HepG2 (cell line): ENCODE measurements around the gene SYS1. TPM values are rescaled to one million over a fixed set of nuclear protein-coding genes. Genes with fewer than 3 reads are reported as not detected.

ENCODE experiments used
- ATAC-seq: fragments of 200-7000 bp; cut with Tn5 transposase; 3 replicates; pipeline ENCODE4 v1.9.1; 2020; ENCODE audit warnings: mild to moderate bottlenecking, moderate library complexity
- BruUV-seq: library from RNA; stranded (reverse); fragments of 400-500 nt; replicated peaks from 2 replicates; lab custom pipeline; 2021; lab: Mats Ljungman, UMichigan
- CTCF ChIA-PET: fragments of 300-600 bp; formaldehyde crosslinking; extraction: SDS; loops from one replicate; lab custom pipeline; 2021; ENCODE audit warnings: low total read pairs, inconsistent platforms, low intra/inter-chr PET ratio; lab: Yijun Ruan, JAX
- POLR2A ChIA-PET: fragments of 350-600 bp; sonication (Branson Sonifier 250); formaldehyde crosslinking; loops from one replicate; lab custom pipeline; 2020; ENCODE audit warnings: antibody characterized with exemption, inconsistent platforms; lab: Yijun Ruan, JAX
- DNase-seq: peaks from one replicate; pipeline ENCODE4 v3.0.0-alpha.2; 2015; ENCODE audit warnings: low spot score
- FAIRE-seq: peaks from 3 replicates; lab custom pipeline; 2011; peaks lifted over from hg19 to GRCh38; lab: Jason Lieb, UNC
- H2AFZ ChIP-seq: one replicate; pipeline ENCODE4 v1.6.1; 2011; ENCODE audit warnings: low read length, inconsistent platforms
- H3K27ac ChIP-seq: fragments of 300-600 bp; 3 replicates; pipeline ENCODE4 v1.8.0; 2011; ENCODE audit warnings: mixed run types, mild to moderate bottlenecking, mixed read lengths, low read length, inconsistent platforms; ENCODE audit not compliant: insufficient read depth; ENCODE audit errors: extremely low read length
- H3K27me3 ChIP-seq, 2 experiments: fragments of 200-600 bp in 1 of 2; 2 replicates in 1 of 2; 3 replicates in 1 of 2; pipeline versions ENCODE4 v1.6.0 to v1.8.0; 2011; ENCODE audit warnings: low read length in 2 of 2, mild to moderate bottlenecking in 2 of 2, moderate library complexity in 2 of 2, inconsistent platforms in 1 of 2; ENCODE audit not compliant: insufficient read depth in 2 of 2, control insufficient read depth in 1 of 2
- H3K36me3 ChIP-seq, 2 experiments: fragments of 200-600 bp in 1 of 2; replicated peaks in 1 of 2; 2 replicates in 1 of 2; 3 replicates in 1 of 2; pipeline versions ENCODE4 v1.5.1 to v1.8.0; 2011; ENCODE audit warnings: low read length in 2 of 2, inconsistent platforms in 1 of 2; ENCODE audit not compliant: insufficient read depth in 2 of 2, control insufficient read depth in 1 of 2
- H3K4me1 ChIP-seq: 2 replicates; pipeline ENCODE4 v1.5.1; 2012; ENCODE audit warnings: low read length, inconsistent platforms; ENCODE audit not compliant: insufficient read depth
- H3K4me2 ChIP-seq: 2 replicates; pipeline ENCODE4 v1.6.0; 2011; ENCODE audit warnings: low read depth, low read length, inconsistent platforms
- H3K4me3 ChIP-seq, 3 experiments: fragments of 200-600 bp in 1 of 3; sonication (generic), shearing (Covaris generic) in 1 of 3; replicated peaks in 1 of 3; 2 replicates each; pipeline ENCODE4 v1.5.1; 2011 to 2016; ENCODE audit warnings: low read length in 3 of 3, inconsistent platforms in 2 of 3, low read depth in 2 of 3, mild to moderate bottlenecking in 2 of 3, control low read depth in 1 of 3, mixed read lengths in 1 of 3; ENCODE audit not compliant: insufficient read depth in 1 of 3
- H3K79me2 ChIP-seq: one replicate; pipeline ENCODE4 v1.6.1; 2011; ENCODE audit warnings: low read length, inconsistent platforms; ENCODE audit not compliant: insufficient read depth
- H3K9ac ChIP-seq: 2 replicates; pipeline ENCODE4 v1.6.0; 2011; ENCODE audit warnings: mild to moderate bottlenecking, low read depth, low read length, inconsistent platforms; ENCODE audit not compliant: insufficient read depth
- H3K9me3 ChIP-seq: 2 replicates; pipeline ENCODE4 v1.5.1; 2012; ENCODE audit warnings: mild to moderate bottlenecking, low read length
- H4K20me1 ChIP-seq: 2 replicates; pipeline ENCODE4 v1.6.0; 2011; ENCODE audit warnings: inconsistent platforms, mild to moderate bottlenecking, low read length, moderate library complexity; ENCODE audit not compliant: insufficient read depth
- ATF7 ChIP-seq, 2 experiments: fragments of 450-650 bp in 1 of 2; sonication (generic) in 1 of 2; formaldehyde crosslinking in 1 of 2; IDR thresholded peaks; 2 replicates each; pipeline versions ENCODE4 v1.4.0 to v1.6.1; 2016 to 2020; ENCODE audit warnings: antibody characterized with exemption in 1 of 2, mild to moderate bottlenecking in 1 of 2, missing genetic modification reagents in 1 of 2
- DZIP1 ChIP-seq: sonication (generic); formaldehyde crosslinking; IDR thresholded peaks from 2 replicates; pipeline ENCODE4 v1.5.0; 2020; ENCODE audit warnings: mild to moderate bottlenecking, missing genetic modification reagents
- GATAD1 ChIP-seq: IDR thresholded peaks from 2 replicates; pipeline ENCODE4 v1.6.1; 2016; ENCODE audit warnings: missing genetic modification reagents, missing compliant biosample characterization
- IRF1 ChIP-seq: sonication (generic); formaldehyde crosslinking; IDR thresholded peaks from 2 replicates; pipeline ENCODE4 v1.4.0; 2020; ENCODE audit warnings: low read depth, mild to moderate bottlenecking, missing genetic modification reagents
- KLF11 ChIP-seq: IDR thresholded peaks from 2 replicates; pipeline ENCODE4 v1.6.1; 2016; ENCODE audit warnings: missing compliant biosample characterization
- KLF15 ChIP-seq: sonication (generic); formaldehyde crosslinking; IDR thresholded peaks from 2 replicates; pipeline ENCODE4 v1.8.1; 2023; ENCODE audit warnings: borderline replicate concordance, mild to moderate bottlenecking, inconsistent platforms, missing genetic modification reagents, mixed read lengths
- PAWR ChIP-seq: sonication (generic); formaldehyde crosslinking; IDR thresholded peaks from 2 replicates; pipeline ENCODE4 v1.4.0; 2020; ENCODE audit warnings: missing genetic modification reagents, mild to moderate bottlenecking, borderline replicate concordance
- SP5 ChIP-seq: IDR thresholded peaks from 2 replicates; pipeline ENCODE4 v1.6.1; 2016; ENCODE audit warnings: low read depth, borderline replicate concordance
- ZNF251 ChIP-seq: sonication (generic); formaldehyde crosslinking; IDR thresholded peaks from 2 replicates; pipeline ENCODE4 v1.9.0; 2021; ENCODE audit warnings: mild to moderate bottlenecking, missing genetic modification reagents
- ZNF292 ChIP-seq: sonication (generic); formaldehyde crosslinking; IDR thresholded peaks from 2 replicates; pipeline ENCODE4 v1.8.1; 2022; ENCODE audit warnings: mild to moderate bottlenecking, low read depth, missing genetic modification reagents, borderline replicate concordance
- ZNF724P ChIP-seq: sonication (generic); formaldehyde crosslinking; IDR thresholded peaks from 2 replicates; pipeline ENCODE4 v1.8.0; 2022; ENCODE audit warnings: missing genetic modification reagents, borderline replicate concordance
- WGBS: methylation state at CpG from one replicate; pipeline ENCODE4 v1.1.6; 2017; ENCODE audit warnings: low lambda C conversion rate; 5-methylcytosine and 5-hydroxymethylcytosine counted together
- in situ Hi-C: cut with HindIII; loops from 2 replicates; pipeline ENCODE4 v1.10.0; 2017; ENCODE audit warnings: low pct_unique_long_range_greater_than_20kb; ENCODE audit not compliant: extremely low pct_ligation_motif_present
- intact Hi-C: fragments of 100-400 bp; cut with micrococcal nuclease; formaldehyde crosslinking; loops from one replicate; pipeline ENCODE4 v1.10.0; 2022; ENCODE audit not compliant: unreplicated experiment
- polyA plus RNA-seq, 8 experiments: library from polyadenylated mRNA; depleted of rRNA in 3 of 8; stranded (reverse) in 7 of 8; unstranded in 1 of 8; fragments of >200 nt; fragmentation: Illumina TruSeq in 4 of 8; extraction: Trizol in 4 of 8; gene quantifications; 2 replicates each; pipeline versions ENCODE4 v1.2.1 to v1.2.3, GENCODE V29; 2011 to 2016; ENCODE audit warnings: low read depth in 4 of 8, missing spikeins in 1 of 8, mixed read lengths in 1 of 8; ENCODE audit not compliant: insufficient read depth in 1 of 8
- total RNA-seq, 5 experiments: library from RNA; depleted of rRNA; stranded (reverse); fragments of >200 nt; fragmentation: Illumina TruSeq; extraction: Trizol; gene quantifications; 2 replicates each; pipeline ENCODE4 v1.2.3, GENCODE V29; 2016; ENCODE audit warnings: low read depth in 1 of 5
- TF ChIP-seq, protein P1 (sequence below): sonication (generic); formaldehyde crosslinking; IDR thresholded peaks from 2 replicates; pipeline ENCODE4; 2020; ENCODE audit warnings: missing genetic modification reagents, mild to moderate bottlenecking, borderline replicate concordance

SYS1 gene
- total and polyA plus RNA-seq, 2 of the 13 experiments (the other 11 are each of a cell fraction or from before 2014, with no cell fraction given), result 38.3 to 65.6 TPM

- TF ChIP-seq, protein P1, sequence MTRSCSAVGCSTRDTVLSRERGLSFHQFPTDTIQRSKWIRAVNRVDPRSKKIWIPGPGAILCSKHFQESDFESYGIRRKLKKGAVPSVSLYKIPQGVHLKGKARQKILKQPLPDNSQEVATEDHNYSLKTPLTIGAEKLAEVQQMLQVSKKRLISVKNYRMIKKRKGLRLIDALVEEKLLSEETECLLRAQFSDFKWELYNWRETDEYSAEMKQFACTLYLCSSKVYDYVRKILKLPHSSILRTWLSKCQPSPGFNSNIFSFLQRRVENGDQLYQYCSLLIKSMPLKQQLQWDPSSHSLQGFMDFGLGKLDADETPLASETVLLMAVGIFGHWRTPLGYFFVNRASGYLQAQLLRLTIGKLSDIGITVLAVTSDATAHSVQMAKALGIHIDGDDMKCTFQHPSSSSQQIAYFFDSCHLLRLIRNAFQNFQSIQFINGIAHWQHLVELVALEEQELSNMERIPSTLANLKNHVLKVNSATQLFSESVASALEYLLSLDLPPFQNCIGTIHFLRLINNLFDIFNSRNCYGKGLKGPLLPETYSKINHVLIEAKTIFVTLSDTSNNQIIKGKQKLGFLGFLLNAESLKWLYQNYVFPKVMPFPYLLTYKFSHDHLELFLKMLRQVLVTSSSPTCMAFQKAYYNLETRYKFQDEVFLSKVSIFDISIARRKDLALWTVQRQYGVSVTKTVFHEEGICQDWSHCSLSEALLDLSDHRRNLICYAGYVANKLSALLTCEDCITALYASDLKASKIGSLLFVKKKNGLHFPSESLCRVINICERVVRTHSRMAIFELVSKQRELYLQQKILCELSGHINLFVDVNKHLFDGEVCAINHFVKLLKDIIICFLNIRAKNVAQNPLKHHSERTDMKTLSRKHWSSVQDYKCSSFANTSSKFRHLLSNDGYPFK (CRISPR knock-in tag), result no peak; the same call in 1 of the 2 replicates
- TF ChIP-seq DZIP1 (CRISPR knock-in tag), result no peak
- 0 out of 2 replicates have a peak, but pooled peaks have one; percentile 58 for TF ChIP-seq PAWR (CRISPR knock-in tag)
Observed at GRCh38 chr20:45343532-45344167, 19.3 kb upstream of the SYS1 start (continued).

DNA sequence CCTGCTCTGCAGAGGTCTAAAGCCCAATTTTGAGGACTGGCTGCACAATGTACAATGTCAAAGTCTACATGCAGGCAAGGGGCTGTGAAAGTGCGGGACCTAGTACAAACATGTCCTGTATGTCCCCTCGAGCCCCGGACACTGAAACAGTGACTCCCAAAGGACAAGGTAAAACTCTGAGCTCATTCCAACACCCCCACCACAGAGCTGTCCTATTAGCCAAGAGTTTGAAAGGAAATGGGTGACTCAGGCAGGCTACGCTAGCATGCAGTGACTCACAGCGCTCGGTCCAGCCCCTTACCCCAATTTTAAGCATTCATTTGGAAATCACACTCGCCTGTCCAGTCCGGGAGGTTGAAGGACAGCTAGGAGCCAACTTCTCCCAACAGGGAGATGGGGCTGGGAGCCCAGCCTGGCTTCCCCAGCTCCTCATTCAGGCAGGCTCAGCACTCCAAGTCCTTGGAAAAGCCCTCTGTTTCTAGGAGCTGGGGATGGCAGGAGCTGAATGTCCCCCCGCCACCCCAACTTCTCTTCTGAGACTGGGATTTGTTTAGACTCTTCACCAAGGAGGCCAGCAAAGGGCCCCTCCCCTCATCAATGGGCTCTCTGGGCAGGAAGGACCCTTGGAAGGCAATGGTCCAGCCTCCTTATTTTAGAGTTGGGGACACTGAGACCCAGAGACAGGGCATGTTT lies 18.6 kb upstream of the SYS1 start:
- Histone ChIP-seq H3K4me1 (peaks cover 92% of the 10 kb centered on the region), H3K9me3 (no peaks in the 10 kb centered on the region), H3K4me2 (peak overlapping the region; percentile 99), H4K20me1 (peaks cover 8% of the 10 kb centered on the region; the same call in 1 of the 2 replicates), H3K4me3 (peak overlapping the region; percentile 49 to 87 (median 54)), H3K79me2 (peaks cover 48% of the 10 kb centered on the region), H3K27ac (peak overlapping the region; percentile 80), H3K36me3 (no peaks in the 10 kb centered on the region), H3K9ac (peak overlapping the region; percentile 66), H3K27me3 (peaks cover 0 to 7% of the 10 kb centered on the region in 2 experiments; a peak in 2 of 5 replicates), H2AFZ (no peak overlapping the region)
- POLR2A ChIA-PET, result interaction anchor here (0.7 to 23.9 kb wide), 18 partner anchors 9 to 1786 kb away, joined by 3 to 1422 read pairs (median 6); partner anchors contain the start of genes PCIF1, PIGT, SDC4 and SGK2
- WGBS, result 4% methylated on average over 9 of the region's 9 CpGs
- peak; percentile 97 for DNase-seq
- FAIRE-seq, result peak; percentile 95
- no TSS peak for BruUV-seq
- CTCF ChIA-PET, result no interaction called here
- in situ Hi-C loops, result no loop called here
- ATAC-seq, result peak; percentile 61
- intact Hi-C loops, result loop anchor here (2.0 to 5.0 kb wide), 3 partner anchors 14 to 628 kb away; partner anchors contain the start of genes PIGT and ZNF335
- TF ChIP-seq ATF7 (IDR thresholded peaks at IDR 0.05) (peak; percentile 25; the same call in 1 of the 2 replicates), ATF7 (CRISPR knock-in tag; IDR thresholded peaks at IDR 0.05) (peak; percentile 77; the same call in 1 of the 2 replicates), KLF11 (CRISPR knock-in tag) (peak; percentile 26; the same call in 1 of the 2 replicates), KLF15 (CRISPR knock-in tag) (no peak), SP5 (CRISPR knock-in tag) (peak; percentile 57; the same call in 1 of the 2 replicates), ZNF292 (CRISPR knock-in tag) (0 out of 2 replicates have a peak, but pooled peaks have one; percentile 43), ZNF724P (peak; percentile 94; the same call in 1 of the 2 replicates), IRF1 (CRISPR knock-in tag) (peak; percentile 54; the same call in 1 of the 2 replicates), GATAD1 (0 out of 2 replicates have a peak, but pooled peaks have one; percentile 10), ZNF251 (CRISPR knock-in tag) (no peak)
